Measurements from ENCODE around the gene UBR4. TPM values are rescaled to one million over a fixed set of nuclear protein-coding genes. Genes with fewer than 3 reads are reported as not detected.

UBR4 gene
- total and polyA plus RNA-seq, 2 of the 8 experiments (the other 6 are each of a cell fraction or from before 2014, with no cell fraction given) = 139 to 152 TPM

GRCh38 chr1:19067182-19067911 lies 142.7 kb downstream of the UBR4 start:
- Histone ChIP-seq H4K91ac (replicated peaks; ENCODE audit: insufficient read length, low read length) (peak overlapping the region; percentile 23), H3K56ac (replicated peaks; ENCODE audit: insufficient read length, low read depth, low read length) (no peak overlapping the region), H2AK5ac (ENCODE audit: low read depth, low read length) (no peak overlapping the region; the same call in 1 of the 2 replicates), H3K79me1 (ENCODE audit: low read depth, low read length) (no peaks in the 10 kb centered on the region), H2AFZ (ENCODE audit: low read length) (peak overlapping the region; percentile 1; the same call in 1 of the 2 replicates), H2BK20ac (ENCODE audit: low read length) (no peak overlapping the region), H3K9me3 (ENCODE audit: insufficient read depth in 2 of 2, low read depth in 1 of 2, low read length in 1 of 2) (0 out of 4 replicates have a peak, but pooled peaks cover 0 to 3% of the 10 kb centered on the region in 2 experiments), H3K4me1 (replicated peaks in 1 of 4; ENCODE audit: control insufficient read depth in 3 of 4, insufficient read depth in 4 of 4, low read length in 3 of 4) (peaks cover 0 to 12% (median 5%) of the 10 kb centered on the region in 4 experiments; a peak in 5 of 7 replicates), H2BK120ac (replicated peaks; ENCODE audit: low read depth, low read length) (no peak overlapping the region), H3K4me3 (ENCODE audit: extremely low read depth in 1 of 4, insufficient read depth in 2 of 4, low read depth in 3 of 4, low read length in 4 of 4) (no peak overlapping the region), H3K4ac (replicated peaks; ENCODE audit: insufficient read length, low read depth, low read length) (no peak overlapping the region), H2BK12ac (ENCODE audit: low read depth, low read length) (peak overlapping the region; percentile 61; the same call in 1 of the 2 replicates), H4K8ac (ENCODE audit: extremely low read depth, insufficient read depth, low read length) (no peak overlapping the region), H3K23ac (ENCODE audit: insufficient read length) (no peak overlapping the region), H3K14ac (ENCODE audit: insufficient read length) (no peak overlapping the region), H4K20me1 (replicated peaks in 1 of 2; ENCODE audit: control insufficient read depth in 1 of 2, insufficient read depth in 2 of 2, low read length in 2 of 2) (no peaks in the 10 kb centered on the region), H3K18ac (ENCODE audit: extremely low read depth, low read length) (peak overlapping the region; percentile 63; the same call in 1 of the 2 replicates), H3K27me3 (replicated peaks in 1 of 4; ENCODE audit: control insufficient read depth in 3 of 4, extremely low read depth in 1 of 4, insufficient read depth in 3 of 4, low read length in 3 of 4) (no peaks in the 10 kb centered on the region), H3K36me3 (ENCODE audit: control insufficient read depth in 2 of 4, insufficient read depth in 4 of 4, low read length in 3 of 4) (no peaks in the 10 kb centered on the region), H3K79me2 (ENCODE audit: control insufficient read depth in 1 of 2, insufficient read depth in 2 of 2, low read length in 2 of 2) (no peaks in the 10 kb centered on the region), H3K27ac (ENCODE audit: low read depth, low read length) (no peak overlapping the region), H3K9ac (replicated peaks in 1 of 4; ENCODE audit: extremely low read depth in 1 of 4, low read depth in 3 of 4, low read length in 3 of 4) (no peak overlapping the region), H2BK5ac (ENCODE audit: low read depth, low read length) (no peak overlapping the region), H2BK15ac (ENCODE audit: low read length) (no peak overlapping the region), H4K5ac (ENCODE audit: insufficient read length, low read depth, low read length) (no peak overlapping the region), H3K4me2 (ENCODE audit: insufficient read depth in 1 of 2, low read depth in 2 of 2, low read length in 2 of 2) (no peak overlapping the region), H3K23me2 (ENCODE audit: low read depth, low read length) (no peaks in the 10 kb centered on the region)
- FAIRE-seq (no peak), DNase-seq (ENCODE audit: low read depth in 1 of 2, low spot score in 2 of 2) (no peak)
- POLR2A ChIA-PET (ENCODE audit: partially characterized antibody) = interaction anchor here (0.8 to 1.2 kb wide), 2 partner anchors 9 to 56 kb away, joined by 3 read pairs; no protein-coding TSS in a partner anchor
- 75% methylated on average over 17 of the region's 17 CpGs; no CpG with 5 or more reads in 1 of the 2 experiments for WGBS, 2 experiments (ENCODE audit: extremely low coverage in 1 of 2, insufficient coverage in 1 of 2, insufficient read length in 1 of 2, insufficient replicate concordance in 2 of 2, low coverage in 1 of 2, low lambda C conversion rate in 2 of 2, missing lambda C conversion rate in 1 of 2)
- CTCF ChIA-PET (ENCODE audit: partially characterized antibody) = interaction anchor here (0.6 to 8.6 kb wide), 14 partner anchors 14 to 884 kb away, joined by 3 to 59 read pairs (median 3); no protein-coding TSS in a partner anchor
- TF ChIP-seq RNF2 (IDR thresholded peaks at IDR 0.05; ENCODE audit: borderline replicate concordance, low read depth, low read length, missing control alignments, poor library complexity, severe bottlenecking) (no peak), SP1 (IDR thresholded peaks at IDR 0.05; ENCODE audit: low read depth, low read length) (no peak), EZH2 (IDR thresholded peaks at IDR 0.05; ENCODE audit: low read depth, low read length, severe bottlenecking) (no peak), BACH1 (IDR thresholded peaks at IDR 0.05; ENCODE audit: low read length) (no peak), CBX5 (IDR thresholded peaks at IDR 0.05; ENCODE audit: low read depth, low read length) (no peak), CEBPB (IDR thresholded peaks at IDR 0.05; ENCODE audit: low read depth, low read length) (no peak), MAX (IDR thresholded peaks at IDR 0.05) (peak; percentile 63; the same call in 1 of the 2 replicates), SIX5 (IDR thresholded peaks at IDR 0.05; ENCODE audit: low read depth, low read length) (no peak), KDM1A (IDR thresholded peaks at IDR 0.05; ENCODE audit: borderline replicate concordance, low read length) (peak; percentile 56; the same call in 1 of the 2 replicates), ATF2 (IDR thresholded peaks at IDR 0.05; ENCODE audit: low read length) (no peak)
